Astrocyte (in vitro differentiated cells and primary cell): Measurements from ENCODE around the gene KHSRP. TPM values are rescaled to one million over a fixed set of nuclear protein-coding genes. Genes with fewer than 3 reads are reported as not detected.

Experiments used
- DNase-seq: peaks from one replicate; pipeline ENCODE4 v3.0.0-alpha.2; 2010; ENCODE audit warnings: low read depth
- FAIRE-seq: peaks from 2 replicates; lab custom pipeline; 2011; peaks lifted over from hg19 to GRCh38; lab: Jason Lieb, UNC
- H2AFZ ChIP-seq: 2 replicates; pipeline ENCODE4 v1.6.0; 2012; ENCODE audit warnings: low read depth, low read length, inconsistent platforms
- H3K27ac ChIP-seq: 2 replicates; pipeline ENCODE4 v1.5.1; 2011; ENCODE audit warnings: low read depth, low read length, inconsistent platforms
- H3K27me3 ChIP-seq: 2 replicates; pipeline ENCODE4 v1.6.0; 2011; ENCODE audit warnings: low read length, inconsistent platforms; ENCODE audit not compliant: insufficient read depth
- H3K36me3 ChIP-seq: 2 replicates; pipeline ENCODE4 v1.5.1; 2011; ENCODE audit warnings: low read length, inconsistent platforms; ENCODE audit not compliant: insufficient read depth
- H3K4me1 ChIP-seq: 2 replicates; pipeline ENCODE4 v1.5.1; 2011; ENCODE audit warnings: low read length, inconsistent platforms; ENCODE audit not compliant: insufficient read depth
- H3K4me2 ChIP-seq: 2 replicates; pipeline ENCODE4 v1.6.0; 2012; ENCODE audit warnings: low read length, inconsistent platforms
- H3K4me3 ChIP-seq: 2 replicates; pipeline ENCODE4 v1.5.1; 2011; ENCODE audit warnings: low read depth, mild to moderate bottlenecking, low read length, inconsistent platforms; ENCODE audit not compliant: insufficient read depth
- H3K79me2 ChIP-seq: 2 replicates; pipeline ENCODE4 v1.6.0; 2012; ENCODE audit warnings: mild to moderate bottlenecking, low read length, inconsistent platforms; ENCODE audit not compliant: insufficient read depth
- H3K9ac ChIP-seq: 2 replicates; pipeline ENCODE4 v1.6.0; 2012; ENCODE audit warnings: mild to moderate bottlenecking, low read length, inconsistent platforms
- H3K9me3 ChIP-seq: 2 replicates; pipeline ENCODE4 v1.5.1; 2012; ENCODE audit warnings: low read depth, mild to moderate bottlenecking, low read length, inconsistent platforms; ENCODE audit not compliant: insufficient read depth
- H4K20me1 ChIP-seq: 2 replicates; pipeline ENCODE4 v1.6.0; 2012; ENCODE audit warnings: low read length, inconsistent platforms; ENCODE audit not compliant: insufficient read depth
- H3K27ac Mint-ChIP-seq: one replicate; pipeline ENCODE4 v1.8.0; 2021; ENCODE audit warnings: mild to moderate bottlenecking, mixed read lengths; ENCODE audit not compliant: unreplicated experiment
- H3K27me3 Mint-ChIP-seq: one replicate; pipeline ENCODE4 v1.8.0; 2021; ENCODE audit warnings: low read depth, mixed read lengths; ENCODE audit not compliant: unreplicated experiment
- H3K36me3 Mint-ChIP-seq: one replicate; pipeline ENCODE4 v1.8.0; 2021; ENCODE audit warnings: low read depth, mixed read lengths; ENCODE audit not compliant: unreplicated experiment
- H3K4me1 Mint-ChIP-seq: one replicate; pipeline ENCODE4 v1.8.0; 2021; ENCODE audit warnings: low read depth, mixed read lengths; ENCODE audit not compliant: unreplicated experiment
- H3K4me3 Mint-ChIP-seq: one replicate; pipeline ENCODE4 v1.8.0; 2021; ENCODE audit warnings: mild to moderate bottlenecking, moderate library complexity, mixed read lengths; ENCODE audit not compliant: unreplicated experiment
- H3K9me3 Mint-ChIP-seq: one replicate; pipeline ENCODE4 v1.8.0; 2021; ENCODE audit warnings: mild to moderate bottlenecking, mixed read lengths; ENCODE audit not compliant: unreplicated experiment
- EZH2 ChIP-seq: IDR thresholded peaks from 2 replicates; pipeline ENCODE4 v1.6.1; 2012; ENCODE audit warnings: mild to moderate bottlenecking, low read length, inconsistent platforms; ENCODE audit not compliant: insufficient read depth
- total RNA-seq: library from RNA; stranded (reverse); gene quantifications from 2 replicates; pipeline ENCODE4 v1.2.1, GENCODE V29; 2021
- TF ChIP-seq, protein P1 (sequence below): IDR thresholded peaks from 2 replicates; pipeline ENCODE4 v1.5.1; 2011; ENCODE audit warnings: low read depth, mild to moderate bottlenecking, inconsistent platforms, low read length, moderate library complexity; ENCODE audit not compliant: insufficient read depth

KHSRP gene
- total RNA-seq, 1 donor from 2014 or later = 297 TPM

DNA sequence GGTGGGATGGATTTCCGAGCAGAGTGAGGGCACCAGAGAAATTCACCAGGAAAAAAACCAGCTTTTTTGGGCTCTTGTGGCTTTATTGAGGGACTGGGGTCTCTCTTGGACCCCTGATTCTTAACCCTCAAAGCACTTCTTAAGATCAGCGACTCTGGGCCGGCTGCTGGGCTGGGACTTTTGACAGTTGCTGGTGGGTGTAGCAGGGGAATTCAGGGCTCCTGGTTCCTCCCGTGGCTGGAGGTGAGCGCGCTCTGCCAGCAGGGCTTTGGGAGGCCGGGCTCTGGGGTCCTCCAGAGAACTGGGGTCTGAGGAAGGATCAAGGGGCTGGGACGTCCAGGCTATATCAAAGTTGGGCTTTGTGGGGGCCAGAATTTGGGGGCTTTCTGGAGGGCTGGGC, 42.8 kb upstream of the KHSRP start:
- H3K9me3 ChIP-seq = no peaks in the 10 kb centered on the region
- TF ChIP-seq, protein P1, sequence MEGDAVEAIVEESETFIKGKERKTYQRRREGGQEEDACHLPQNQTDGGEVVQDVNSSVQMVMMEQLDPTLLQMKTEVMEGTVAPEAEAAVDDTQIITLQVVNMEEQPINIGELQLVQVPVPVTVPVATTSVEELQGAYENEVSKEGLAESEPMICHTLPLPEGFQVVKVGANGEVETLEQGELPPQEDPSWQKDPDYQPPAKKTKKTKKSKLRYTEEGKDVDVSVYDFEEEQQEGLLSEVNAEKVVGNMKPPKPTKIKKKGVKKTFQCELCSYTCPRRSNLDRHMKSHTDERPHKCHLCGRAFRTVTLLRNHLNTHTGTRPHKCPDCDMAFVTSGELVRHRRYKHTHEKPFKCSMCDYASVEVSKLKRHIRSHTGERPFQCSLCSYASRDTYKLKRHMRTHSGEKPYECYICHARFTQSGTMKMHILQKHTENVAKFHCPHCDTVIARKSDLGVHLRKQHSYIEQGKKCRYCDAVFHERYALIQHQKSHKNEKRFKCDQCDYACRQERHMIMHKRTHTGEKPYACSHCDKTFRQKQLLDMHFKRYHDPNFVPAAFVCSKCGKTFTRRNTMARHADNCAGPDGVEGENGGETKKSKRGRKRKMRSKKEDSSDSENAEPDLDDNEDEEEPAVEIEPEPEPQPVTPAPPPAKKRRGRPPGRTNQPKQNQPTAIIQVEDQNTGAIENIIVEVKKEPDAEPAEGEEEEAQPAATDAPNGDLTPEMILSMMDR = no peak
- TF ChIP-seq EZH2 = no peak
- Mint-ChIP-seq H3K27ac (no peak overlapping the region), H3K36me3 (no peaks in the 10 kb centered on the region), H3K4me1 (no peaks in the 10 kb centered on the region), H3K4me3 (no peak overlapping the region), H3K27me3 (peaks cover 24% of the 10 kb centered on the region), H3K9me3 (no peaks in the 10 kb centered on the region)
- no peak overlapping the region for H3K27ac ChIP-seq
- no peak overlapping the region for H3K4me3 ChIP-seq
- no peak overlapping the region for H2AFZ ChIP-seq
- no peaks in the 10 kb centered on the region for H3K4me1 ChIP-seq
- no peaks in the 10 kb centered on the region for H3K79me2 ChIP-seq
- FAIRE-seq = no peak
- no peaks in the 10 kb centered on the region for H3K36me3 ChIP-seq
- no peak for DNase-seq
- H3K27me3 ChIP-seq = peaks cover 14% of the 10 kb centered on the region
- H3K4me2 ChIP-seq = no peak overlapping the region
- no peaks in the 10 kb centered on the region for H4K20me1 ChIP-seq
- no peak overlapping the region for H3K9ac ChIP-seq

DNA sequence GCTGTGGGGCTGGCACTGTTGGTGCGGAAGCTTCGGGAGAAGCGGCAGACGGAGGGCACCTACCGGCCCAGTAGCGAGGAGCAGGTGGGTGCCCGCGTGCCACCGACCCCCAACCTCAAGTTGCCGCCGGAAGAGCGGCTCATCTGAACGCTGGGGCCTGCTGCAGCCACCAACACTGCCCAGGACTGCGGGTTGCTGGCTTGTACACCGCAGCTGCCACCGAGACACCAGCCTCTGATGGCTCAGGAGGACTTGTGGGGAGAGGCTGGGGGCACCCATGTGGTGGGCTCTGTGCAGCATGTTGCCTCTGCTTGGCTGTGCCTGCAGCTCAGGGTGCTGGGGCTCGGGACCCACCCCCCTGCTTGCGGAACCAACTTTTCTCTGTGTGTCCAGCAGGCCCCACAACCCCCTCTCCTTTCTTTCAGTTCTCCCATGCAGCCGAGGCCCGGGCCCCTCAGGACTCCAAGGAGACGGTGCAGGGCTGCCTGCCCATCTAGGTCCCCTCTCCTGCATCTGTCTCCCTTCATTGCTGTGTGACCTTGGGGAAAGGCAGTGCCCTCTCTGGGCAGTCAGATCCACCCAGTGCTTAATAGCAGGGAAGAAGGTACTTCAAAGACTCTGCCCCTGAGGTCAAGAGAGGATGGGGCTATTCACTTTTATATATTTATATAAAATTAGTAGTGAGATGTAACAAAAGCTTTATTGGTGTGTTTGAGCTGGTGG, 42.1 kb upstream of the KHSRP start:
- H3K27ac ChIP-seq = no peak overlapping the region
- peaks cover 20% of the 10 kb centered on the region for H3K27me3 ChIP-seq
- H4K20me1 ChIP-seq = no peaks in the 10 kb centered on the region
- H3K27me3 Mint-ChIP-seq = peaks cover 29% of the 10 kb centered on the region
- no peak overlapping the region for H3K4me2 ChIP-seq
- DNase-seq = no peak
- no peak overlapping the region for H3K4me3 Mint-ChIP-seq
- no peak overlapping the region for H3K27ac Mint-ChIP-seq
- no peaks in the 10 kb centered on the region for H3K36me3 ChIP-seq
- H3K79me2 ChIP-seq = no peaks in the 10 kb centered on the region
- no peaks in the 10 kb centered on the region for H3K9me3 Mint-ChIP-seq
- no peaks in the 10 kb centered on the region for H3K36me3 Mint-ChIP-seq
- no peak overlapping the region for H3K4me3 ChIP-seq
- no peak overlapping the region for H3K9ac ChIP-seq
- no peaks in the 10 kb centered on the region for H3K9me3 ChIP-seq
- no peak for FAIRE-seq
- no peaks in the 10 kb centered on the region for H3K4me1 ChIP-seq
- TF ChIP-seq EZH2 = no peak
- TF ChIP-seq, protein P1 = no peak
- H3K4me1 Mint-ChIP-seq = no peaks in the 10 kb centered on the region
- H2AFZ ChIP-seq = no peak overlapping the region

DNA sequence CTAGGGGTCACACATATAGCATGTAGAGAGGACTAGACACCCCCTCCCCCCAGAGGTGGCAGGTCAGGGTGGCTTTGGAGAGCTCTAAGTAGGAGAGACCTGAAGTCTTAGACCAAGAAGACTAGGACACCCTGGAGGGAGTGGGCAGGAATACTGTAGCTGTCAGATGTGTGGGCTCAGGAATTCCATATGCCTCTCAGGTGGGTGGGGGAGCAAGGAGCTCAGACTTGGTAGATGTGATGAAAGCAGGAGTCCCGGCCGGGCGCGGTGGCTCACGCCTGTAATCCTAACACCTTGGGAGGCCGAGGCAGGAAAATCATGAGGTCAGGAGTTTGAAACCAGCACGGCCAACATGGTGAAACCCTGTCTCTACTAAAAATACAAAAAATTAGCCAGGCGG, 41.1 kb upstream of the KHSRP start:
- no peaks in the 10 kb centered on the region for H3K36me3 Mint-ChIP-seq
- H3K79me2 ChIP-seq = no peaks in the 10 kb centered on the region
- H3K9me3 Mint-ChIP-seq = no peaks in the 10 kb centered on the region
- H3K27me3 ChIP-seq = peaks cover 20% of the 10 kb centered on the region
- H4K20me1 ChIP-seq = no peaks in the 10 kb centered on the region
- H3K4me1 ChIP-seq = no peaks in the 10 kb centered on the region
- H3K27ac ChIP-seq = no peak overlapping the region
- H3K27me3 Mint-ChIP-seq = peaks cover 29% of the 10 kb centered on the region
- H3K4me3 ChIP-seq = no peak overlapping the region
- no peaks in the 10 kb centered on the region for H3K36me3 ChIP-seq
- H3K4me2 ChIP-seq = no peak overlapping the region
- H3K27ac Mint-ChIP-seq = no peak overlapping the region
- TF ChIP-seq, protein P1 = no peak
- TF ChIP-seq EZH2 = no peak
- no peak for FAIRE-seq
- no peaks in the 10 kb centered on the region for H3K9me3 ChIP-seq
- no peaks in the 10 kb centered on the region for H3K4me1 Mint-ChIP-seq
- no peak overlapping the region for H3K4me3 Mint-ChIP-seq
- no peak for DNase-seq
- H2AFZ ChIP-seq = no peak overlapping the region
- H3K9ac ChIP-seq = no peak overlapping the region
